ENCODE measurements around the gene PTPRN2. TPM values are rescaled to one million over a fixed set of nuclear protein-coding genes. Genes with fewer than 3 reads are reported as not detected.

PTPRN2 gene
- polyA plus RNA-seq, 3 donors = 6.8 to 7.9 (median 7.2) TPM

DNA sequence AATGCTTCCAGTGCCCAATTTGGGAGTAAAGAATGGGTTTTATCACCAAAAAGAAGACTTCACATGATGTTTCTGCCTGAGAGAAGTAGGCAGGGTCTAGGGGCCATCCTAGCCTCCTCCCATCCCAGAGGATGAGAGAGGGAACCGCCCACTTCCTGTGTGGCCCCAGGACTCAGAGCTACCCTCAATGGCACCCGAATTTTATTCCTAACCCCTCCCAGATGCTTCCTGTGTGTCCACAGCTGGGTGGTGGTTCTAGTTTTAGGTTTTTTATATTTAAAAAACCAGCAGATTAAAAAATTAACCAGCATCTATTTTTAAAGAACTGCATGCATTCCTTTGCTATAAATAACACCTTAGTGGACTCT lies 583.5 kb downstream of the PTPRN2 start:
- no peak for DNase-seq (ENCODE audit: low read depth in 3 of 3, low spot score in 2 of 3)

DNA sequence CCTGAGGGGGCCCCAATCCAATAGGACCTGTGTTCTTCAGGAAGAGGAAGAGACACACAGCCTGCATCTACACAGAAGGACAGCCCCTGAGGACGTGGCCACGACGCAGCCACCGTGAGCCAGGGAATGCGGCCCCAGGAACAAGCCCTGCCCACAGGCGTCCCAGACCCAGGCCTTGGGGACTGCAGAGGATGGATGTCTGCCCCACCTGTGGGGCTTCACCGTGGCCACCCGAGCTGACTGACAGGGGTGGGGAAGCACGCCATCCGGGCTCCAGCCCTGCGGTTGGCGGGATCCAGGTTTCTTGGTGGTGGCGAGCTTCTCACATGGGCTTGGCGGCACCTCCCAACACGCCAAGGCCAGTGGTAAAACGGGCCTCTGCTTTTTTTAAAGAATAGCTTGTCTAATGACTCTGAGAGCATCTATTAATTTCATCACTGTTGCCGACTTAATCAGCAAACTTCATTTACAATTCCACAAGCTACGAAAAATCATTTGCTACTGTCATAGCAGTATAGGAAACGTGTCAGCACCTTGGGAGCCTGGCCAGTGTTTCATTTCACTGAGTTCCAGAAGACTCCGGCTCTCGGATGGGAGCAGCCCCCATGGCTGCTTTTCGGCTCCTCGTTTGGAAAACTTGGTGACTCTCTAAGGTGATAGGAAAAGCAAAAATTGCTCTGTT lies 584.0 kb downstream of the PTPRN2 start:
- DNase-seq (ENCODE audit: low read depth in 3 of 3, low spot score in 2 of 3) = no peak

DNA sequence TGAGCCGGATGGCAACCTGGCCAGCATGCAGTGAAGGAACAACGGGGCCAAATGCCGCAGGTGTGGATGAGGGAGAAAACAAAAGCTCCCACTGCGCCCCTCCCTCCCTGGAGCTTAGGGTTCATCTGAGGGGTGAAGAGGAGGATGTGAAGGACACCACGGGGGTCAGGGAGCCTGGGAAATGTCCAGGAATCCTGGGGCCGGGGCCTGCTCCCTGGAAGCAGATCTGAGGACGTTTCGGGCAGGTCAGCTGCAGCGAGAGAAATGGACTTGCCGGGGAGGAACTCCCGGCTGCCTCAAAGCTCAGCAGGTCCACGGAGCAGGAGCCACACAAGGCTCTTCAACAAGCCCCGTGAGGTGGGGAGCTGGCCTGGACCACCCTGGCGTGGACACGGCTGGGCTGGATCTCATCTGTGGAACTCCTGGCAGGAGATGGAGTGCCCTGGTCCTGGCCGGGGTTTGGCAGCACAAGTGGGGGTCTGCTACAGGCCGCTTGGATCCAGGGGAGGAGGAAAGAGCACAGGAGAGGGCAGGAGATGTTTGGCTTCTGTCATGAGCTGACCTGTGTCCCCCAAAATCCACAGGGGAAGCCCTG lies 585.0 kb downstream of the PTPRN2 start:
- DNase-seq (ENCODE audit: low read depth in 3 of 3, low spot score in 2 of 3) = no peak

DNA sequence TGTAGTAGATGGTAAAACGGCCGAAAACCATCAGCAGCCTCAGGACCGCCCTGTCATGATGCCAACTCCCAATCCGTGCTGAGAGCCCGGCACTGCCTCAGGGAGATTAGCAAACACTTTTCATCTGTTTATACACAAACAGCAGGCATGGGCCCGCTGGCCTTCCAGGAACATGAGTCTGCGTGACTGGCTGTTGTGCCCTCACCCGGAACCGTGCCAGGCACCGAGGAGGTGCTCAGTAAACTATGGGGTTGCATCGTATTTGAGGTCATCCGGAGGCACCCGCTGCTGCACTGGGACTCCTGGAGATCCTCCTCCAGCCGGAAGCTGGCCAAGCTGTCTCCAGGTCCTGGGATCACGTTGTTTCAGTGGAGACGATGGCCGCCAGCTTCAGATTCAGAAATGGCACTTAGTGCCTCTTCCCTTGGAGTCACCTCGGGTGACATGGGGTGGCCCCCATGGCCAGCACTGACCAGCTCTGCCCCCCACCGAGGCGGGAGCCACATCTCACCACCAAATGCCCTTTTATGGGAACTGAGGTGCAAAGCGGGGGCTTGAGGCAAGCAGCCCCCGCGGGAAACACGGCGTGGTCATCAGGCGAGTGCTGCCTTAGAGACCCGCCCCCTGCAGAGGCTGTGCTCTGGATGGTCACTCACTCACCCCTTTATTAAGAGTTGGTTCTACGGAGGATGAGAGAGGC lies 585.9 kb downstream of the PTPRN2 start:
- no peak for DNase-seq (ENCODE audit: low read depth in 3 of 3, low spot score in 2 of 3)

DNA sequence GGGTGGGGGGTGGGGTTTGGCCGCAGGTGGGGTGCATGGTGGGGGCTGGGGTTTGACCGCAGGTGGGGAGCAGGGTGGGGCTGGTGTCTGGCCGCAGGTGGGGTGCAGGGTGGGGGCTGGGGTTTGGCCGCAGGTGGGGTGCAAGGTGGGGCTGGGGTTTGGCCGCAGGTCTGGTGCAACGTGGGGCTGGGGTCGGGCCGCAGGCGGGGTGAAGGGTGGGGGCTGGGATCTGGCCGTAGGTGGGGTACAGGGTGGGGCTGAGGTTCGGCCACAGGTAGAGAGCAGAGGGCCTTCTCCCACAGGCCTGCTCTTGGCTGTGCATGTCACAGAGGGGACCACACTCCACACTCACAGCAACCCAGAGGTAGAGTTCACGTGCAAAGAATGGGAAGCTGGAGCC lies 586.6 kb downstream of the PTPRN2 start:
- no peak for DNase-seq (ENCODE audit: low read depth in 3 of 3, low spot score in 2 of 3)

DNA sequence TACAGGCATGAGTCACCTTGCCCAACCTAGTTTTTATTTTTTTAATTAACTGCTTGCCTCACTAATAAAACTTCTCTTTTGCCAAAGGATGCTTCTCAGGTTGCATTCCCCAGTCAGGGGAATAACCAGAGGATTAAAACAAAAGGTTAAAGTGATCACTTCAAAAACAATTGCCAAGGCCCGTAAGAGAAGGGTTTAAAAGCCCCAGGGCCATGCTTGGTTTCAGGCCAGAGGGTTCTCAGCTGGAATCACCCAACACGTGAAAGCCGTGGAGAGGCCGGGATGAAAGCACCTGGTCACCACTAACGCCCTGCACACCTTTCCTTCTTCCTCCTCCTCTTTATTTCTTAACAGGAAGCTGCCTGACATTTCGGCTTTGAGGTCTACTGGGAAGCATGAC lies 587.5 kb downstream of the PTPRN2 start:
- DNase-seq (ENCODE audit: low read depth in 3 of 3, low spot score in 2 of 3) = no peak

DNA sequence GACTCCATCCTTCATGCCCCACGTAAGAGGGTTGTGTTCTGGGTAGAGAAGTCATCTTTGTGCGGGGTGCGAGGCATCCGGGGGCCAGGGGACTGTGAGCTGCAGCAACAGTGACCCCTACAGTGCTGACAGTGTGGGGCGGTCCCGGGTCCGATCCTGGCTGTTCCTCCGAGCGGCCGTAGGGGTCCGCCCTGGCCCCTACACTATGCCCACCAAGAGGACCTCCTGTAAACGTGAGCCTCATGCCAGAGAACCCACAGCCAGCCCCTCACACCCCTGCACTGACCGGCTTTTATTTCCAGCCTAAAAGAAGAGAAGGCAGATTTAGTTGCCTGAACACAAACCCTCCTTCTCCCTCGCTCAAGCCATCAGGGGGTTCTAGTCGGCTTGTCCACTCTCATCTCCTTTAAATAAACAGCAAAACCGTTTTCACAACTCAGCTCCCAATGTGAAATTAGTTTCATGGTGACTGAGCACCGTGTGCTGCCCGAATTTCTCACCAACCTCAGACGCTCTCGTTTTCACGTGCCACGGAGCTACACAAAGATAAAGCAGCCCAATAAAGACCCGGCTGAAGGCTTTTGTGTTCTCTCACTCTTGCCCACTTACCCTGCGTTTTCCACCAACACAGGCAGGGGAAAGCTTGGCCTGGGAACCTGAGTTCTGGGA lies 588.6 kb downstream of the PTPRN2 start:
- no peak for DNase-seq (ENCODE audit: low read depth in 3 of 3, low spot score in 2 of 3)

DNA sequence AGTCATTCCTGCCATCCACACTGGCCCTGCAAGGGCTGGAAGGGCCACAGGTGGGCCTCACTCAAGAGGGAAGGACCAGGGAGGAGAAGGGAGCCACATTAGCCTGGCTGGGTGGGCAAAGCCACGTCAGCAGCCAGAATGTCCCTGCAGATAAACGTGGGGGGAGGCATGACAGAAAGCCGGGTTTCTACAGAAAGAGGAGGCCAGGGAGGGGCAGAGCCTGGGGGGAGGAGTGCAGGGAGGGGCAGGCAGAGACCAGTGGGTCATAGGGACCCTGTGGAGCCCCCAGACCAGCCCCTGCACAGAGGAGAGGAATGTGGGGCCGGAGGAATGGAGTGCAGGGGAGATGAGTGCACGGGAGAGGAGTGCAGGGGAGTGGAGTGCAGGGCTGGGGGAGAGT lies 590.2 kb downstream of the PTPRN2 start:
- no peak for DNase-seq (ENCODE audit: low read depth in 3 of 3, low spot score in 2 of 3)

DNA sequence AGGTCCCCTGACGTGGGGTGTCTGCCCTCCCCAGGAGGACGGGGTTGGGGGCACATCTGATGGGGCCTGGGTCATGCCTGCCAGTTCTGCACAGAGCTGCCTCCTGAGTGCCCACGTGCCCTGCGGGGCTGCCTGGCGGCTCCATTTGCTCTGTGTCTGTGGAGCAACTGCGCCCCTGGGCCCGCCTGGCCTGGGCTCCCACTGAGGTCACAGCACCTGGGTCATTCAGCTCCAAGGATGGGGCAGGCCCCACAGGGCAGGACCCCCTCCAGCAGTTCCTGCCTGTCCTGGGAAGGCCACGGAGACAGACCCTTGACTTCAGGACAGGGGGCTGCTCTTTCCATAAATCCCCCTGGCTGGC lies 590.6 kb downstream of the PTPRN2 start:
- DNase-seq (ENCODE audit: low read depth in 3 of 3, low spot score in 2 of 3) = no peak

DNA sequence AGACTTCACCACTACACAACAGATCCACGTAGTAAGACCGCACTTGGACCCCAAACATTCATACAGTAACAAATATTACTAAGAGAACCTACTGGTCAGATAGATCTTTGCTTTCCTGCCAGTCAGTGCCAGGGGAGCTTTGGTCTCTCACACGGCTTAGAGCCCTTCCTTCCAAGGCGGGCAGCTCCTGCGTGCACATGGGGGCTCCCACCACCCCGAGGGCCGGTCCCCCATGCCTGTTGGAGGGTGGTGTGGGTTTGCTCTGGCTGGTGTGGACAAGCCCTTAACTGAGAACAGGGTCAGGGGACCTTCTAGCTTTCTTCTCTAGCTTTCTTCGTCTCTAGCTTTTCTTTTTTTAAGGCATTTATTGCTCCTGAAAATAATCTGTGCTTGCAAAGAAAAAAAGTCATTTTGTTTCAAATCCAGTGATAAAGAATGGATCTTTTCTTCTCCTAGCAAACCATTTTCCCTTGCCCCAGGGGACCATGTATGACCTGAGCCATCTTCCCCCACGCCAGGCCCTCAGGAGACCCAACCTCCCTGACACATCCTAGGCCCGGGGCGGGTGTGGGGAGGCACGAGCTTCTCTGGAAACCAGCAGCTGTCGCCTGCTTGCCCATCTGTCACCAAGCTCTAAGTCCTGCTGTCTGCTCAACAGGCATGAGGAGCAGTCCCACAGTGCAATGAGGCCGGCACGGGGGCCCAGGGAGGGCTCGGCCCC lies 591.1 kb downstream of the PTPRN2 start:
- no peak for DNase-seq (ENCODE audit: low read depth in 3 of 3, low spot score in 2 of 3)

DNA sequence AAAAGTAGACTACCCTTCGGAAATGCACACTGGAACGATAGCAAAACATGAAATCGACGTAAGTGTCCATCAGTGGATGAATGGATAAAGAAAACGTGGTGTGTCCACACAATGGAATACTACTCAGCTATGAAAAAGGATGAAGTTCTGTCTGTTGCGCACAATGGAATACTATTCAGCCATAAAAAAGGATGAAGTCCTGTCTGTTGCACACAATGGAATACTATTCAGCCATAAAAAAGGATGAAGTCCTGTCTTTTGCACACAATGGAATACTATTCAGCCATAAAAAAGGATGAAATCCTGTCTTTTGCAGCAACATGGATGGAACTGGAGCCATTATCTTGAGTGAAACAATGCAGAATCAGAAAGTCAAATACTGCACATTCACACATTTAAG lies 591.8 kb downstream of the PTPRN2 start:
- no peak for DNase-seq (ENCODE audit: low read depth in 3 of 3, low spot score in 2 of 3)

DNA sequence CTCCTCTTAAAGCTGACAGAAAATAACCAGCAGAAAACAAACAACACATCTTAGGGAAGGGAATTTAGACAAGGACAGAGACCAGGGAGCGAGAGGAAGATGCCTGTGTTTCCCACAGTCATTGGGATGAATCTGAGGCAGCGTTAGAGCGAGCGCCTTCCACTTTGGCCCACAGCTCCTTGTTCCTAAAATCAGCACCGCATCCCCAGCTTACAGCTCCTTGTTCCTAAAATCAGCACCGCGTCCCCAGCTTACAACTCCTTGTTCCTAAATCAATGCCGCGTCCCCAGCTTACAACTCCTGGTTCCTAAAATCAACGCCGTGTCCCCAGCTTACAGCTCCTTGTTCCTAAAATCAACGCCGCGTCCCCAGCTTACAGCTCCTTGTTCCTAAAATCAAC lies 593.3 kb downstream of the PTPRN2 start:
- no peak for DNase-seq (ENCODE audit: low read depth in 3 of 3, low spot score in 2 of 3)

DNA sequence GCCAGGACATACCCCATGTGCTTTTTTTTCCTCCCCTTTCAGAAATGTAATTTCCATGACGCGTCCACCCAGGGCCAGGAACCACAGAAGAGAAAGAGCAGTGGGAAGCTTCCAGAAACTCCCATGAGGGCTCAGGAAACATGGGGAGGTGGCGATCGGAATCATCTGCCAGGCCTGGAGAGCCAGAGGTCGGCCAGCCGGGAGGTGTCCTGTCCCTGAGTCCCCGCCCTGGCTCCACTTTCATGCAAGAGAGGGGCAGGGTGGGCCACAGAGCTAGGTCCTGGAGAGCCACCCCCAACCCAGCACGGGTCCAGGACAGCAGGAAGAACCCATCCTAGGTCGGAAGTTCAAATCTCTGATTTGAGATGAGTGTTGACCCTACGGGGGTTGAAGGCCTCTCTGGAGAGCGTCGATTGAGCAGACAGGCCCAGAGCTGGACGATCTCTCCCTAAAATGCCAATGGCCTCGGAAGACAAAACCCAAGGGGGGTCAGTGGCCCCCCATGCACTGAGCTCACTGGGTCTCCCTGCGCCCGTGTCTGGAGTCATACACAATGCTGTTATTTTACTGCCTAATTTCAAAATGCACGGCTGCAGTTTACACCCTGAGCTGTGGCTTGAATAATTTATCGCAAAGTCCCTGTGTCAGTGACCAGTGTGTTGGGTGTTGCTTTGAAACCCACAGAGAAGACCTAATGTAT lies 594.1 kb downstream of the PTPRN2 start:
- DNase-seq (ENCODE audit: low read depth in 3 of 3, low spot score in 2 of 3) = no peak

DNA sequence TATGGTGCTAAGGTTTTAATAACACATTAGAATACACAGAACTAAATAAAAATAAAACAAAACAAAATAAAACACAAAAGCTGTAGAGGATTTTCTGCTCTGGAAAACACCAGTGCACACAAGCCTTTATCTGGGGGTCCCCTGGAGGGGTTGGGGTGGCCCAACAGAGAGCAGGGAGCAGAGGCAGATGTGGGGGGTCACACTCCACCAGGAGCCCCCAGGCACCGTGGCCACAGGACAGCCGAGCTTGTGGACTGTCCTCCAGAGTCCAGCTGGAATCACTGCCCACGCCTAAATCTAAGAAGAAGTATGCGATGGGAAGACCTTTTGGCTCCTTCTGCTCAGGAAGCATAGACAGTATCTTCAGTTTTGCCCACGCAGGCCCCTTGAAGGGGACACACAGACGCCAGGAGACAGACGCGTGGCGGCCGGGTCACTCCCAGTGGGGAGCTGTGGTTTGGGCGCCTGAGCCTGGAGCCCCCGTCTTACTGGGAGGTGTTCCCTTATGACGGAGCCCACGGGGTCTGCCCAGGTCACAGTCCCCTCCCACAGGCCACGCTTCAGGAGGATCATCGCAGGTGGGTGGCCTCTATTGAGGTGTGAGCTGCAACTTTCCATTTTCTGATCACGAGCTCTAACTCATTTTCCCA lies 595.0 kb downstream of the PTPRN2 start:
- DNase-seq (ENCODE audit: low read depth in 3 of 3, low spot score in 2 of 3) = no peak

DNA sequence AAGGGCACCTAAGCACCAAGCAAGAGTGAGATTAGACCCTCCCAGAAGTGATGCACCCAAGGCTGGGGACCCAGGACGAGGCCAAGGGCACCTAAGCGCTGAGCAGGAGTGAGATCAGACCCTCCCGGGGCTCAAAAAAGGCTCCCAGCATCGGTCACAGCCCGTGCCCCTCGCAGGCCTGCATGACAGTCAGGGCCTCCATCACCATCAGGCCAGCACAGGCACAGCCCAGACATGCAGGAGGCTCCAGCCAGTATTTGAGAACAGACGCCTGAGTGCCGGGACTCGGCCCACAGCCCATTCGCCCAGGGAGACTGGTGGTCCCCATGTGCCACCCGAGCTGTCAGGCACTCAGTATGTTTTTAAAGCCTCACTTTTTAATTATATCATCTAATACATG lies 595.9 kb downstream of the PTPRN2 start:
- DNase-seq (ENCODE audit: low read depth in 3 of 3, low spot score in 2 of 3) = no peak

DNA sequence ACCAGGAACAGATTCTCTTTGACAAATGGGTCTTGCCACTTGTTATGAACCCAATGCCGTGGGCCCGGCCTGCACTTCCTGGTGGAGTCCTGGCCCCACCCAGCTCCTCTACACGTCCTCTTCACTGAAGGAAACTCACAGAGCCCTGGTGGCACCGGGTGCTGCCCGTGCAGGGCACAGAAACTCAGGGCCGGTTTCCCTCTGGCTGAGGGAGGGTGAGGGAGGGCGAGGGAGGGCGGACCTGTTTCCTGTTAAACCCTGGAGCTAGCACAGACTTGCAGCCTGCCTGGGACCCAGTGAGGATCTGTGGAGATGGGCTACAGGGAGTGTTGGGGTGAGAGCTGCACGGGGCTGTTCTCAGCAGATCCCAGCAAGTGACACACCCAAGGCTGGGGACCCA lies 596.3 kb downstream of the PTPRN2 start:
- no peak for DNase-seq (ENCODE audit: low read depth in 3 of 3, low spot score in 2 of 3)

DNA sequence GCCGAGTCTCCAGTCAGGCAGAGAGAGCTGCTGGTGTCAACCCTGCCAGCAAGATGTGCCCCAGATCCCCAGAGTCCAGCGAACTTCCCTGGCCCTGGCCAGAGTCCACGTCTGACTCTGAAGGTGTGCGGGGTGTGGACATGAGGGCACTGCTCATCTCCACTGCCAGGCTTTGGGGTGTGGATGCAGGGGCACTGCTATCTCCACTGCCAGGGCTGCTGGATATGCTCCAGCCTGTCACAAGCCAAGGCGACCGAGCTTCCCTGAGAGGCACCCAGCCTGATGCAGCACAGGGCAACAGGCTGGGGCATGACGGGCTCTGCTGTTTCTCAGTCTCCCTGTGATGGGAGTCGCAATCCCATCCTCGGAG lies 596.8 kb downstream of the PTPRN2 start:
- no peak for DNase-seq (ENCODE audit: low read depth in 3 of 3, low spot score in 2 of 3)

DNA sequence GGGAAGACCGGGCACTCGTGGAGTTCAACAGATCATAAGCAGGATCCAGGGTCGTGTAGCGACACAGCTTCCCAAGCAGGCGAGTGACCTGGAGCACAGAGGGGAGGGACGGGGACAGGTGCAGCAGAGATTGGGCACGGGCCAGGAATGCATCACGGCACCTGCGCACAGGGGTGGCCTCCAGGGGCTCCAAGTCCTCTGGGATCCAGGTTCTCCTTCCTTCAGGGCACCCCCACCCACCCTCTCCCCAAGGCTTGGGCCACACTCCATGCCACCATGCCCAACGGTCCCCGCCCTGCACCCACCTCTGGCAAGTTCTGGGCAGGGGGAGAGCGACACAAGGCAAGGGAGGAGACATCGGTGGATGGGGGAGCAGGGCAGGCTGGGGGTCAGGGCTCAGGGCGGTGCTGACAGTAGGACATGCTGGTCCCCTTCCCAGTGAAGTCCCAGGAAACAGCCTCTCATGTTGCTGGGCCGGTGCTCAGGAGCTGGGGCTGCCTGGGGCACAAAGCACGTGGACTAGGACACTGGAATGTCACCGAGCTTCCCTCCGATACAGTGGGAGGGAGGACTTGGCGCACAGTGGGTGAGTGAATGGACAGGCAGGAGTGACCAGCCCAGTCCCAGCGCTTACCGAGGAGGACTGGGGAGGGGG lies 597.3 kb downstream of the PTPRN2 start:
- DNase-seq (ENCODE audit: low read depth in 3 of 3, low spot score in 2 of 3) = no peak

DNA sequence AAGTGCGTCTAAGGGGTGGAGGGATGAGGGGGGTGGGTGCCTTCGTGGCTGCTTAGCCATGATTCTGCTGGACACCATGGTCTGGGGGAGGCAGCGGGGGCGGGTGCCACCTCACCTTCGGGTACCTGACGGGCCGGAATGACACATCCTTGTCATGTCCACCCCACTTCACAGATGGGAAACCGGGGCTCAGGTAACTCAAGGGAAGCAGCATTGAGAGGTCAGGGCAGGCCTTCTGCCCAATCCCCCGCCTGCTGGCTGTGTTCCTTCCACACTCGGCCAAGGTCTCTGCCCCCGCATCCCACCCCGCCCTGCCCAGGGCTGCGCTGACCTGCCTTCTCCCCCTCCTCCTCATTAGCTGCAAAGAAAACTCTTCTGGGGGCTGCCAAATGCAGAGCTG lies 598.0 kb downstream of the PTPRN2 start:
- no peak for DNase-seq (ENCODE audit: low read depth in 3 of 3, low spot score in 2 of 3)

DNA sequence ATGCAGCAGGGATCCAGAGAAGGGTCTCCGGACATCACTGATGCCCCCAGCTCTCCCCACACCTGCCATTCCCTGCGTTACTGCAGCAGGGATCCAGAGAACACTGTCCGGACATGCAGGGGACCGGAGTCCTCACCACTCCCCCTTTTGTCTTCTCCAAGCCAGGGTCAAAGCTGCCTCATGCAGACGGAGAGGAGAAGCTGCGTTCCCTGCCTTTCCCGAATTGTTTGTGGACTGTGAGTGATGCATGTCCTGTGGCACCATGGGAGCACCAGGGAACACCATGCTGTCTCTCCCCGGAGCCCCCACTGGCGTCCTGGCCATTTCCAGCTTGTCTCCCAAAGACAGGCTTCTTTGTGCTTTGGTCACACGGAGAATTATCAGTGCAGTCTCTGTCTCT lies 599.7 kb downstream of the PTPRN2 start:
- DNase-seq (ENCODE audit: low read depth in 3 of 3, low spot score in 2 of 3) = no peak

Measured in right renal cortex interstitium (tissue), 3 donors.